ENCODE results near the gene SLC26A1.
A peak's percentile ranks its signal among the peaks of the same experiment; 100 is the strongest.

GRCh38 chr4:1009542-1010394 is 16.6 kb upstream of the SLC26A1 start:
- peak in 2 of 4 experiments; percentile 42 to 47 for TF ChIP-seq CTCF (IDR thresholded peaks at IDR 0.05)
- no peak for TF ChIP-seq POLR2AphosphoS5 (IDR thresholded peaks at IDR 0.05)

All from gastroesophageal sphincter (tissue), 3 donors.